Stimulated activated CD8-positive, alpha-beta memory T cell treated with anti-CD3 and anti-CD28 coated beads, Interleukin-2, amount 100 ng/mL, for 1 hour (primary cell): ENCODE results near the gene CAMTA1.

Source experiments
- DNase-seq, 2 donors: peaks; one replicate each; pipeline ENCODE4 v3.0.0-alpha.2; 2020; ENCODE audit warnings: low read depth in 2 of 2

The CAMTA1 gene

DNA sequence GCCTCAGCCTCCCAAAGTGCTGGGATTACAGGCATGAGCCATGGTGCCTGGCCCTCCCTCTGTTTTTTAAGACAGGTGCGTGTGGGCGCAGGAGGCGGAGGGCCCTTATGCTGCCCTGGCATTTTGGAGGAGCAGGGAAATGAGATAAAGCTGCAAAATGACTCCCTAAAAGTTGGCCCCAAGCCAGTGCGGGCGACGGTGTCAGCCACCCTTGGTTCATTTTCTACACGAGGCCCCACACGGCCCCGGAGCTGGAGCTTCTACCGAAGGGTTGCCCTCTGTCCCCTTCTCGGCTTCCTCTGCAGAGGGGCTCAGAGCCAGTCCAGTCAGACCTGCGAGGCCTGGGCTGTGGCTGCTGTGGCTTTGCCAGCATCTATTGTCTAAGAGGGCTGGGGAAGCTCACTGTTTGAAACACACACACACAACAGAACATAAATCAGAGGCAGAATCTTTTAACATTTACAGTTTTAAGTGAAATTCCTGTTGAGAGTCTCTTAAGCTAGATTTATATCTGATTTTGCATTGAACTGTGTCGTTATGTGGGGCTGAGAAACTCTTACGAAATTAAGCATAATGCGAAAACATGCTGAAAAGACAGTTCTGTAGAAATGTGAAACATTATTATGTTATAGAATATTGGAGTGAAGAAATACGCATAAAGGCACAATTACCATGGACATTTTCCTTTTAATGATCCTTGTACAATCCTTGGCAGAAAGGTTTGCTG is 255.9 kb downstream of the CAMTA1 start:
- DNase-seq: no peak

DNA sequence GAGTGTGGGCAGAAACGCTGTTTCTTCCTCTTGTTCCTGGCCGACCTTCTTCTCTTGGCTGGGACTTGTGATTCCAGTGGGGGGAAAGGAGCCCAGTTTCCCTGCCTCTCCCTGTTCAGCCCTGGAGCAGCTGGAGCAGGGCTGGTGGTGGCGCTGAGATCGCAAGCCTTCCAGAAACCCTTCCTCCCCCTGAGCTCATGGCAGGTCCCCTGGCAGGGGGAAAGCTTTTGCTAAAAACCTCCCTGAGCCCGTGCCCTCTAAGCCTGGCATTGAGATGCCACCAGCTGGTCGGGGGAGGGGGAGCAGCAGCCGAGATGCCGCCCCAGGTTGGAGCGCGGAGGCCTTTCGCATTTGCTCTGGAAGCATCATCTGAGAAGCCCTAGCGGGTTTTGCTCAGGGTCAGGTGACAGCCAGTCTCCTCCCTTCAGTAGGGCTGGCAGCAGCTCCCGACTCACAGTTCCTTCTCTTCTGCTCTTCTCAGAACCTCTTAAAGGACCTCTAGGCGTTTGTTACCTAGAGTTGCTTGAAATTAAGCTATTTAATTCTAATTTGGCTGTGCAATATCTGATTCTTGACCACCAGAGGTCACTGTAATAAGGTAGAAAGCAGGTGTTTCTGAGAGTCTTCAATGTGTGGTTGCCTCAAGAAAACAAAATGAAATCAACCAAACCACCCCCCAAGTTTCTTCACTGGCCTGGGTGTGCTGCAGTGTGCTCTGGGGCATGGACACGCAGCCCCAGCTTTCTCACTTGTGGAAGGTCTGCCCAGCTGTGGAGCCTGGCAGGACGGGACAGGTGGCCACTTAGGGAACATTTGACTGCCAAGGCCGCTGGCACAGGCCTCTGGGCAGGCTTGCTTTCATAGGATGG is 257.3 kb downstream of the CAMTA1 start:
- no peak for DNase-seq

DNA sequence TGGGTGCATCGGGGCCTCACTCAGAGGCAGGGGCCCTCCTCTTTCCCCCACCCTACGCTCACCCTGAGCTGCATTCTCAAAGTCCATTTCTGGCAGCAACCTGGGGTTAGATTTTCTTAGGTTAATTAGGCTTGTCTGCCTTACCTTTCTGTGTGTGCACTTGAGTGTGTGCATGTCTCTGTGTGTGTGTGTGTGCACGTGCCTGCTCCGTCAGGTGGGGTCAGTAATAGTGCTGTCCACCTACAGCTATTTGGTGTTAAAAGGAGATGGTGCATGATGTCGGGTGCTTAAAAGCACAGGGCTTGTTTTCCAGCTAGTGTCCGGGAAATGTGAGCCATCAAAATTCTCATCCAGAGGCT is 257.9 kb downstream of the CAMTA1 start:
- DNase-seq: no peak

DNA sequence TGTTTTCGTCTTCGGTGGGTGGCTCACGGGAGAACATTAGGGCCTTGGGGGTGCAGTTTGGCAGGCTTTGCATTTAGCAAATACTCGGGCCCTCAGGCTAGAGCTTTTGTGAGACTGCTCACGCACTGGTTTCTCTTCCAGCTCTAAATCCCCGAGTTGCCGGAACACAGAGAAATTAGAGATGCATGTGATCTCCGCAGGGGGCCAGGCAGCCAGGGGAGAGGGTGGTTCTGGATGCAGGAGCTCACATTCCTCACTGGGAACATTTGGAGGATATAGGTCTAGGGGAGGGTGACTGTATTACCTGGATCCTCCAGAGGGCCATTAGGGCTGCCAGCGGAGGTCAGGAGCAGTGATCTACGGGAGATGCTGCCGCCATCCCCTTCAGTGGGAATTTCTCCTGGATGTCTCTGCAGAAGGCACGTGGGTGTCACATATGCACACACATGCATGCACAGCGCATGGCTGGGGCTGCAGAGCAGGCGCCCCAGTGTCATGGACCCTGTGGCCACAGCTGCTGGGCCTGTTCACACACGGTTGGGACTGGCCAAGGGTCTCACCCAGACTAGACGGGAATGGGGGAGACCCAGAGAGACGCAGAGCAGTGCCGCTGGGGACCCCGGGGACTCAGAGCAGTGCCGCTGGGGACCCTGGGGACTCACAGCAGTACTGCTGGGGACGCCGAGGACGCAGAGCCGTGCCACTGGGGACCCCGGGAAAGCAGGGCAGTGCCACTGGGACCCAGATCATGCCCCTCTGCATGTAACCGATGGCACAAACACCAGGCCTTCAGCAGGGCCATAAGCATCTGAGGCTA is 258.7 kb downstream of the CAMTA1 start:
- DNase-seq: no peak

DNA sequence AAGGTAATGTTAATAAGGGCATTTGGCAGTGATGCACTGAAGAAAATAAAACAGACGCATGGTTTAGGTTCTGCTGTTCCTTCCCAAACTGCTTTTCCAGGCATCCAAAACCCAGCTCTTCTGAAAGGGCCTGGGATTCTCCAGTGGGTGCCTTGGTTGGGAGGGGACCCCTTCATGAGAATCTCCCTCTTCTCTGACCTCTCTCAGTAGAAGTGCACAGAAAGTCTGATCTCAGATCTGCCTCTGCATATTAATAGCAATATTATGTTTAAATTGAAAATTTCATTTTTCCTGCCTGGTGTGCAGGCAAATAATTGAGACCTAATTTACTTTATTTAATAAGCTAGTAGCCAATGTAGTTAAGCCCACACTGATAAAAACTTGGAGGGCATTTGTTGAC is 260.6 kb downstream of the CAMTA1 start:
- no peak for DNase-seq

DNA sequence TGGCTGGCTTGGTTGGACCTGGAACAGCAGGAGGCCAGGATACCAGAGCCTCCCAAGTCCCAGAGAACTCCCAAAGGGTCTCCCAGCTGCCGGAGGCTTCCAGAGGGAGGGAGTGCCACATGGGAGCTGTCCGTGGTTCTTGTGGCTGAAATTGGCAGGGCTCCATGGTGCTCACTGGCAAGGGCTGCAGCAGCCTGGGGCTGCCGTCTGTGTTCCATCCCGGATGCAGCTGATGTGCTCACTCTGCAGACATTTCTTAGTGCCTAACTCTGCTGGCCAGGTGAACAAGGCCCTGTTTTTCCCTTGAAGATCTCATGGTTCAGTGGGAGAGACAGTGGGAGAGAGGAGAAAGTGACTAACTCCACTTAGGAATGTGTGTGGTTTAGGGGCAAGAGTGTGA is 261.1 kb downstream of the CAMTA1 start:
- no peak for DNase-seq

DNA sequence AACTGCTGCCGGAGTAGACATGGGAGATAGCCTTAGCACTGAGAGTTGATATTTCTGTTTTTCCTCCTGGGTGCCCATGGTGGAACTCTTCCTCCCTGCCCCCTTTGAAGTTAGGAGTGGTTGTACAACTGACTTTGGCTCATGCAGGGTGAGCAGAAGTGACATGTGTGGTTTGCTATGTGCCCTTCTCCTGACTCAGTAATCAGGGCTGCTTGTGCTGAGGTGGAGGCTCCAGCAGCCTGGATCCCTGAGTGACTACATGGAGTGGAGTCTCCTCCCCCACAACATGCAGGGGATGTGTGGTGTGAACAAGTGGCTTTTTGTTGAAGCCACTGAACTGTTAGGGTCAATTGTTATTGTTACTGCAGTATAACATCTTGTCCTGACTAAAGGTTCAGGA is 261.6 kb downstream of the CAMTA1 start:
- no peak for DNase-seq

DNA sequence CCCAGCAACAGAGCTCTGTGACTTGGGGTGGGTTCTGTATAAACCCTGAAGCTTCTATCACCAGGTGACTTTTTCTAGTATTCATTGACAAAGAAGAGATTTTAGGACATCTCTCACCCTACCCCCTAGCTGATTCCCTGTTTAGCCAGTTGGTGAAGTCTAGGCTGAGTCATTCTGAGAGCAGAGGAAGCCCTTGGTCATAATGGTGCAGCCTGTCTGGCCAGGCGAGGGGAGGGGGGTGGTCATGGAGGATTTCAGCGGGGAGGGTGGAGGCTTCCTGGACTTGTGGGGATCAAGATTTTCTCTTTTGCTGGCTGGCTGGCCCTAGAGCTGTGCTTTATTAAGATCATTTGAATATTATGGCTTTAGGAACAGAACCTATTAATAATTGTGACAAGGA is 262.6 kb downstream of the CAMTA1 start:
- no peak for DNase-seq

DNA sequence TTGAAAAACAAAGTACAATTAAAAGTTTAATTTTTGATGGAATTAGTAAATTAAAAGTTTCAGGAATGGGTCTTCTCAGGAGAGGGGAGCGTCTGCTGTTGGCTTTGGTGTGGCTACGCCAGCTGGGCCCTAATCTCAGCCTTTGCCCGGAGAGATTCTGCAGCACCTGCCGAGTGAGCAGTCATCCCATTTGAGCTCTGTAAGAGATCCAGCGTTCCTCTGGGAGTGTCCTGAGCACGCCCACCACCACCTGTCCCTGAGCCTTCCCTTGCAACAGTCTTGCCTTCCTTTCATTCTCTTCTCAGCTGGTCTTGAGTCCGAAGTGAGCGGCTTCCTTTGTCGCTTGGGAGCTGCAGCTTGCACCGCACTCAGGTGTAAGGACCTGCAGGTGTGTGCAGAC is 263.1 kb downstream of the CAMTA1 start:
- DNase-seq: no peak

DNA sequence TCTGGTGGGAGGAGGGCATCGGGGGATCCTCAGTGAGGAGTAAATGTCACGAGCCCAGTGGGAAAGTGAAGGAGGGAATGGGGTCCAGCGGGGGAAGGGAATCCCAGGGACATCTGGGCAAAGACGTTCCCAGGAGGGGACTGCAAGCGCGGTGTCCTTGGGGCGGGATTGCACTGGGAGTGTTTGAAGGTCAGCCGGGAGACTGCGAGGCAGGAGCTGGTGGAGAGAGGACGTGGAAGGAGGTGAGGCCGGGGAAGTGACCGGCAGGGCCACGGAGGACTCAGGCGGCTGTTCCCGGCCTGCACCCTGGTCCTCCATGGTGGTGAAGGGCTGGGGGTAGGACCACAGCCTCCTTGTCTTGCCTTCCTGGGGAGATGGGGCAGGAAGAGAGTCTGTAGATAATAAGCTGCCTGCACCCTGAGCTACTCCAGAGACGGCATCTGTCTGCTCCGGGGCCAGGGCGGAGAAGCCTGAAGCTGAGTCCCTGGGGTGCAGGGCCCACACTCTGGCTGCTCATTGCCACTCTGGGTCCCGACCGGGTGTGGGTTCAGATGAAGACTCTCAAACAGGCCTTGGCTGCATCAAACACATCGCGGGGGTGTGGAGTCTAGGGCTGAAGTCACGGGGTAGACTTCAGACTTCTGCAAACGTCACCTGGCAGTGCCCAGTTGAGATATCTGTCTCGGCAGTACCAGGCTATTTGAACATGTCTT is 264.8 kb downstream of the CAMTA1 start:
- DNase-seq: no peak

DNA sequence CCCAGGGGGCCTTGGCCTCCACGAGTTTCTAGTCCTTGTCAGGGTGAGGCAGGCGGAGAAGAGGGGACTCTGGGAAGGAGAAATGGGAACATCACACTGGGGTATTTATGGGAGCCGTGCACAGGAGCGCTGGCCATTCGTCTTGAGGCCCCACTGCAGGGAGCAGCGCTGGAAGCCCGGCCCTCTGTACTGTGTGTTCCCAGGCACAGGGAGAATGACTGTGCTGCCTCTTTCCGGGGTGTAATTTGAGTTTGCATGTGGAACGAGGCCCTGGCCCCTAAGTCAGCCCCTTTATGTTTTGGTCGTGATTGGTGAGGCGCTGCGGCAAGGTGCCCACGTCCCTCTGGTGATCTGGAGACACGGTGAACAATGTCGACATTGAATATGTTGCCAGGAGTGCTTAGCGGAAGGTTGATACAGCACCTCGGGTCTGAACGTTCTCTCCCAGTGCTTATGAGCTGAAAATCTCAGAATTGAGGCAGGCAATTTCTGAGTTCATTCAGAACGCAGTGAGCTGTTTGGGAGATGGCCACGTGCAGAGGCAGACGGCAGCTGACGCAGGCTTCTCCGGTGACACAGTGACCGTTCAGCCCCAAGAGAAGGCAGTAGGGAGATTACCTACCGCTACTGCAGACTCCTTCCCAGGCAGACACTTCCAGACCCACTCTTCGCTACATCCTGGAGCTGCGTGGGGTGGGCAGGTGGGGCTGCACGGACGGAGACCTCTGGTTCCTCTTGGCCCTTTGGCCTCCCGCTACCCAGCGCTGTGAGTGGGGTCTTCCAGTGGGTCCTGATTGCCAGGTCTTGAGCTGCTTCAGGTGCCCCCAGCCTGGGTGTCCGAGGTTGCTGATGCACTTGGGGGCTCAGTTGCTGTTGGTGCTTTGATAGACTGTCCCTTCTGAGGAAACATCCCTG is 265.8 kb downstream of the CAMTA1 start:
- no peak for DNase-seq

DNA sequence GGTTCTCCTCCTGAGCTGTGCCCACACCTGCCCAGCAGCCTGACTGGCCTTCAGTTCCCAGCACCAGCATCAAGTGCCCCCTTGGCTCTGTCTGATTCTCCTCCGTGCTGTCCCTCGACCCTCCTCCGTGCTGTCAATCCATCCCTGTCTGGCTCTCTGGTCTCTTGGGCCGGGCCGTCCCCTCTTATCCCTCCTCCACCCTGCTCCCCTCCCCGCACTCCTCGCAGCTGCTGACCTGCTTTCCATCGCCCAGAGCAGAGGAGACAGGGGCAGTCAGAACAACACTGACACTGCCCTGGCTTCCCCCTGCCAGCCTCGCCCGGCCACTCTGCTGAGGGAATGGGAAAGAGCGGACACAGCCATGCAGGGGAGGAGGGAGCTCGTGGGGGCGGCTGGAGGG is 267.4 kb downstream of the CAMTA1 start:
- DNase-seq: no peak

DNA sequence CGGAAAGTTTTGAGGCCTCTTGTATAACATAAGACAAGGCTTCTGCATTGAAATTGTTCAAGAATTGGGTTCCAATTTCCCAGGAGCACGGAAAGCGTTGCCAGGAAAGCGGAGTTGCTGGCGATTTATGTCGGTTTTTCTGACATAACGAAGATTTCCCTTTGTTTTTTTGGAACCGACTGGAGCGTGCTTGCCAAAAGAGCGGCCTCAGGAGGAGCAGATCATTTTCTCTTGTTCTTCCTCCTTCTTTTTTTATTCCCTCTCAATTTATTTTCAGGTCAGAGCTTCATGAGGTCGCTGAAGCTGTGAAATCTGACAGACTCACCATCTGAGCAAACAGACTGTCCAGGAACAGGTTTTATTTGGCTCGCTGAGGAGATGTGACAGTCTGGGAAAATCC is 275.5 kb downstream of the CAMTA1 start:
- no peak for DNase-seq

DNA sequence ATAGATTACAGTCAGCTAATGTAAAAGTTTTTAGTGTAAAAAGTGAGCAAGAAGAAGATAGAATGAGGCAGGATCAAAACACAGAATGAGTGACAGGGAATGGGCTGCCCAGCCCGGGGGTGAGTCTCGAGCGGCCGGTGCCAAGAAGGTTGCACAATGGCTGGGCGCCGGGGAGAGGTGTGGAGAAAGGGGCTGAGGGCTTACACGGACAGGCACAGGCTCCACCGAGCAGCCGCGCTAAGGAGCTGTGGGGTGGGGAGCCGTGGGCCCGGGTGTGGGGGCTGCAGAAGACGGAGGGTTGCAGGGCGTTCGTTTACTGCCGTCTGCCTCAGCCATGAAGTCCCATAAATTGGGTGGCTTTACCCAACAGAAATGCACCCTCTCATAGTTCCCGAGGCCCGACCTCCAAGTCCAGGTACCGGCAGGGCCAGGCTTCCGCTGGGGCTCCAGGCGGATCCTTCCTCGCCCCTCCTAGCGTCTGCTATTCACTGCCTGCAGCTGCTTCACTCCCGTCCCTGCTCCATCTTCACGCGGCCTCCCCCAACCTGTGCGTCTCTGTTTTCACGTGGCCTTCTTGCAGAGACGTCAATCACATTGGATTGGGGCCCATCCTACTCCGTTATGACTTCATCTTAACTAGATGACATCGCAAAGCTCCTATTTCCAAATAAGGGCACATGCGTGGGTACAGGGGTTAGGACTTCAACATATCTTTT is 277.2 kb downstream of the CAMTA1 start:
- no peak for DNase-seq

DNA sequence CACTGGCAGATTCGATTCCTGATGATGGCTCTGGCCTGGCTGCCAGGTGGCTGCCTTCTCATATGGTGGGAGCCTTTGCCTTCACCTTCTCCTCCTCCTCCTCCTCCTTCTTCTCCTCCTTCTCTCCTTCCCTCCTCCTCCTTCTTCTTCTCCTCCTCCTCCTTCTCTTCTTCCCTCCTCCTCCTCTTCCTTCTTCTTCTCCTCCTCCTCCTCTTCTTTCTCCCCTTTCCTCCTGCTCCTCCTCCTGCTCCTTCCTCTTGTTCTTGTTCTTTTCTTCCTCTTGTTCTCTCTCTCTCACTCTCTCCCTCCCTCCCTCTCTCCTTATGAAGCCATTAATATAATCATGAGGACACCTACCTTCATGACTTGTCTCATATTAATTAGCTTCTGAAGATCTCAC is 278.7 kb downstream of the CAMTA1 start:
- DNase-seq: no peak

DNA sequence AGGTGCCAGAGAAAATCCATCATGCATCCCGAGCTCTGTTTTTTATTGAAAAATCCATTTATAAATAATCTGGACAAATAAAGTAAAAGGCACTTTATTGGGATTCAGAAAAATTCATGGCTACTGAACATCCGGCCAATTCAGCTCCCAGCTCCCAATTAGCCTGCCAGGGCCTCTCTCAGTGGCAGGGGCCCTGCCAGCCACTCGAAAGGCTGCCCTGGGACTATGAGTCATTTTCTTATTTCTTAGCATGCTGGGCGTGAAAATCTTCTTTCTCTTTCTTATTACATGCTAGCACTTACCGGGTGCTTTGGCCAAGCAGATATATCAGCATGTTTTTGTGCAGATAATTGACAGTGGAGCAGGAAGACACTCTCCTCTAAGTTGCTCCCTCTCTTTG is 283.3 kb downstream of the CAMTA1 start:
- DNase-seq: no peak

DNA sequence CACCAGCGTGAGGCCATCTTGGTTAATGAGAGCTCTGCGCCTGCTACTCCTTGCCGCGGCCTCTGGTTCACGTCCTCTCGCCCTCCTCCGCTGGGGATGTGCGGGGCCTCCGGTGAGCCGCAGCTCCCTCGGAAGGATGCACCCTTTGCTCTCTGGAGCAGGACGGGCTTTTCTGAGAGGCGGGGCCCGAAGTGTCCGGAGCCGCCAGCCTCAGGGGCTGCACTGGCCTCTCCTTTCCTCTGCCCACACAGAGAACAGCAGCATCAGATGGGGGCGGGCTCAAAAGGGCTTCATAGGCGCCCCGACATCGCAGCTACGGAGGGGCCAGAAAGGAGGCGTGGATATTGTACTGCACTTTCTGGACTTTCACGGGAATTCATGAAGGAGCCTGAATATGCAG is 284.7 kb downstream of the CAMTA1 start:
- DNase-seq: no peak

DNA sequence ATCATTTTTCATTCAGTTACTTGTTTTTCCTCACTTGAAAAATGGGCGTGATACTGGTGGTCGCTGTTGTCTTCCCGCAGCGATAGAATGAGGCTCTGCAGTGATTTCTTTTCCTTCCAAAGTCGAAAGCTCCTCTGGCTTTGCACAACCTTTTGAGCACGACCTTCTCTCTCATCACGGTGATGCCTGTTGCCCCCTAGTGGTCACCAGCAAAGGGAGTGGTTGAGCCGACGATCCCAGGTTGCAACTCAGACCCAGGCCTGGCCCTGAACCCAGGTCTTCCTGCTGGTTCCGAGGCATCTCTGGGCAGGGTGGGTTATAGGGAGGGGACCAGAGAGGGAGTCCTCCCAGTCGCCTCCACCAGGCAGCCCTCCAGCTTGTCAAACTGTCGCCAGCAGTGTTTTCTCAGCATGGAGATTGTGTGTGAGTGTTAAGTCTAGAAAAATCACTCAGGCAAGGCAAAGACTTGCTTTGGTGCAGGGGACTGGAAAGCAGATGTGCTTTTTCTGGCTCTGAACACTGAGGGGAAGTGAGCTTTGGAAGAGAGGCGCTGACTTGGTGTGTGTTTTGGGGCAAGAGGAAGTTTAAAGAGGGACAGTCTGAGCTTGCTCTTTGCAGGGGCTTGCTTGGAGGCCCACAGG is 285.3 kb downstream of the CAMTA1 start:
- peak in 1 of 2 donors; percentile 9 for DNase-seq

DNA sequence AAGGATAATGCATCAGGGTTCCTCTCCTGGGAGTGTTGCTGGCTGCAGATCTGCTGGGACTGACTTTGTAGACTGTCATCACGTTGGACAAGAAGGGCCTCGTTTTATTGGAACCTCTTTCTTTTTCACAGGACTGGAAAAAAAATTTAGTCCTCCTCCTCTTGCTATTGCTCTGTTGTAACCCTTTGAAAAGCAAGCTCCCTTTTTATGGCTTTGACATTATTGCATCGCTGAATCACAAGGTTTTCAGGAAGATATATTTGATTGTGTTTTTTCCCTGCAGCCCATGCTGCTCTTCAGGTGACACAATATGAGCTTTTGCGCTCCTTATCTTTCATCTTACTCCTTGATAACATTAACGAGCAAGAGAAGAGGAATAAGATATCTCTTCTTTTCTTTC is 290.9 kb downstream of the CAMTA1 start:
- no peak for DNase-seq

DNA sequence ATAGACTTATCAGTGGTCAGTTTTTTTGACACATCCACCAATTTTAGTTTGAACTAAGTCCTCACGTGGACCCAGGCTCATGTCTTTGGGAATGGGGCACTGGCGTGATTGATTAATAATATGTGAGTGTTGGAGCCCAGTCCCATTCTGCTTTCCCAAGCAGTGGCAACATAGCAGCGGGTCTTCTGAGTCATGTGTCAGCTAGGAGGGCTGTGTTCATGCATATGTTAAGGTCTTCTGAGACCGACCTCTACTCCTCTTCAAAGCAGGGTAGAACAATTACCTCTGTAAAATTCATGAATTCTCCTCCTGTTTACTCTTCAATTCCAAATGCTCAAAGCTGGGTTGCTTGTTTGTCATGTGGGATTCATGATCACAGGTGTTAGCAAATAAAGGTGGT is 291.3 kb downstream of the CAMTA1 start:
- DNase-seq: no peak
